ENCODE measurements around the gene EXOC2.

DNA sequence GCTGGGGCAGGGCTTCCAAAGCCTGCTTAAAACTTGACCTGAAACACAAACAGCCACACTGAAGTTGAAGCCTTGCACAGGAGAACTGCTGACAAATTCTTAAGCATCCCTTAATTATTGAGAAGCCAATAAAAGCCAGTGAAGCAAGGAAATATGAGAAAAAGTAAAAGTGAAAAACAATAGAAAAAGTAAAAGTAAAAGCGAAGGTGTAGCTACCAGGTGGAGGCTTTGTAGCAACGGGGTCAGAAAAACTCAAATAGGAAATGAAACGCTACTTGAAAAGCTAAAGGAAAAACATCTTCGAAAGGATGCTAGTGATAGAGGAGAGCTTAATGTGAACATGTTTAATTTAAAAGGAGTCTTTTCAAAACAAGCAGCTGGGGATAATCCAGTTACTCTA is 203.9 kb downstream of the EXOC2 start:
- no peak for TF ChIP-seq ELF4 (IDR thresholded peaks at IDR 0.05)
- no peak for TF ChIP-seq TARDBP (IDR thresholded peaks at IDR 0.05)
- no peak for TF ChIP-seq L3MBTL2 (conservative IDR thresholded peaks at IDR 0.05)
- TF ChIP-seq, protein P1, sequence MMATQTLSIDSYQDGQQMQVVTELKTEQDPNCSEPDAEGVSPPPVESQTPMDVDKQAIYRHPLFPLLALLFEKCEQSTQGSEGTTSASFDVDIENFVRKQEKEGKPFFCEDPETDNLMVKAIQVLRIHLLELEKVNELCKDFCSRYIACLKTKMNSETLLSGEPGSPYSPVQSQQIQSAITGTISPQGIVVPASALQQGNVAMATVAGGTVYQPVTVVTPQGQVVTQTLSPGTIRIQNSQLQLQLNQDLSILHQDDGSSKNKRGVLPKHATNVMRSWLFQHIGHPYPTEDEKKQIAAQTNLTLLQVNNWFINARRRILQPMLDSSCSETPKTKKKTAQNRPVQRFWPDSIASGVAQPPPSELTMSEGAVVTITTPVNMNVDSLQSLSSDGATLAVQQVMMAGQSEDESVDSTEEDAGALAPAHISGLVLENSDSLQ (IDR thresholded peaks at IDR 0.05): no peak
- TF ChIP-seq BHLHE40 (IDR thresholded peaks at IDR 0.05; ENCODE audit: borderline replicate concordance): no peak
- no peak for TF ChIP-seq CTBP1 (IDR thresholded peaks at IDR 0.05; ENCODE audit: borderline replicate concordance)
